Common myeloid progenitor, CD34-positive (primary cell): ENCODE data around the gene PSMG4. TPM values are rescaled to one million over a fixed set of nuclear protein-coding genes. Genes with fewer than 3 reads are reported as not detected.

Experiments
- CTCF ChIA-PET: fragments of 350-600 bp; sonication (Branson Sonifier 250); formaldehyde crosslinking; loops from one replicate; lab custom pipeline; 2021; ENCODE audit warnings: antibody characterized with exemption; lab: Charles Lee
- POLR2A ChIA-PET: fragments of 350-600 bp; sonication (Branson Sonifier 250); formaldehyde crosslinking; loops from one replicate; lab custom pipeline; 2021; ENCODE audit warnings: antibody characterized with exemption; lab: Charles Lee
- DNase-seq, 3 donors: peaks; one replicate each; pipeline versions ENCODE4 v3.0.0 to v3.0.0-alpha.2; 2013
- H3K27ac ChIP-seq, 2 experiments: 1 replicate in 1 of 2; 2 replicates in 1 of 2; pipeline ENCODE4 v1.7.0; 2013; ENCODE audit warnings: inconsistent platforms in 2 of 2, low read length in 2 of 2, mild to moderate bottlenecking in 2 of 2, low read depth in 1 of 2, moderate library complexity in 1 of 2; ENCODE audit not compliant: severe bottlenecking in 2 of 2, insufficient read depth in 1 of 2, poor library complexity in 1 of 2
- H3K27me3 ChIP-seq, 5 experiments: replicated peaks in 2 of 5; 1 replicate in 3 of 5; 2 replicates in 2 of 5; pipeline versions ENCODE4 v1.6.1 to v1.7.0; 2013; ENCODE audit warnings: low read length in 4 of 5, mild to moderate bottlenecking in 2 of 5, moderate library complexity in 2 of 5, inconsistent platforms in 1 of 5; ENCODE audit not compliant: insufficient read depth in 5 of 5, control insufficient read depth in 4 of 5
- H3K36me3 ChIP-seq, 4 experiments: 1 replicate in 2 of 4; 2 replicates in 2 of 4; pipeline versions ENCODE4 v1.6.1 to v1.7.0; 2013; ENCODE audit warnings: low read length in 3 of 4, control low read depth in 1 of 4, mild to moderate bottlenecking in 1 of 4; ENCODE audit not compliant: control insufficient read depth in 4 of 4, insufficient read depth in 4 of 4
- H3K4me1 ChIP-seq, 4 experiments: 1 replicate in 3 of 4; 2 replicates in 1 of 4; pipeline versions ENCODE4 v1.6.1 to v1.7.1; 2013; ENCODE audit warnings: low read length in 3 of 4, mild to moderate bottlenecking in 3 of 4, control low read depth in 1 of 4, inconsistent platforms in 1 of 4, moderate library complexity in 1 of 4; ENCODE audit not compliant: control insufficient read depth in 4 of 4, insufficient read depth in 4 of 4; ENCODE audit errors: control extremely low read depth in 1 of 4
- H3K4me3 ChIP-seq, 7 experiments: 1 replicate in 4 of 7; 2 replicates in 3 of 7; pipeline versions ENCODE4 v1.5.1 to v1.7.0; 2013; ENCODE audit warnings: mild to moderate bottlenecking in 7 of 7, low read length in 6 of 7, moderate library complexity in 6 of 7, inconsistent platforms in 2 of 7, low read depth in 2 of 7, control low read depth in 1 of 7; ENCODE audit not compliant: insufficient read depth in 4 of 7, control insufficient read depth in 1 of 7; ENCODE audit errors: extremely low read depth in 1 of 7
- H3K9me3 ChIP-seq, 5 experiments: 1 replicate in 4 of 5; 2 replicates in 1 of 5; pipeline versions ENCODE4 v1.6.1 to v1.7.1; 2013; ENCODE audit warnings: low read length in 4 of 5, mild to moderate bottlenecking in 2 of 5, inconsistent platforms in 1 of 5, low read depth in 1 of 5, moderate library complexity in 1 of 5; ENCODE audit not compliant: control insufficient read depth in 4 of 5, insufficient read depth in 2 of 5; ENCODE audit errors: control extremely low read depth in 1 of 5
- WGBS: methylation state at CpG from one replicate; pipeline ENCODE4 v1.1.5; 2013; ENCODE audit not compliant: insufficient coverage; 5-methylcytosine and 5-hydroxymethylcytosine counted together
- polyA plus RNA-seq: library from polyadenylated mRNA; unstranded; fragments of 120-200 nt; gene quantifications from one replicate; pipeline ENCODE4 v1.2.1, GENCODE V29; 2013

The PSMG4 gene
- polyA plus RNA-seq = 17.7 TPM

DNA sequence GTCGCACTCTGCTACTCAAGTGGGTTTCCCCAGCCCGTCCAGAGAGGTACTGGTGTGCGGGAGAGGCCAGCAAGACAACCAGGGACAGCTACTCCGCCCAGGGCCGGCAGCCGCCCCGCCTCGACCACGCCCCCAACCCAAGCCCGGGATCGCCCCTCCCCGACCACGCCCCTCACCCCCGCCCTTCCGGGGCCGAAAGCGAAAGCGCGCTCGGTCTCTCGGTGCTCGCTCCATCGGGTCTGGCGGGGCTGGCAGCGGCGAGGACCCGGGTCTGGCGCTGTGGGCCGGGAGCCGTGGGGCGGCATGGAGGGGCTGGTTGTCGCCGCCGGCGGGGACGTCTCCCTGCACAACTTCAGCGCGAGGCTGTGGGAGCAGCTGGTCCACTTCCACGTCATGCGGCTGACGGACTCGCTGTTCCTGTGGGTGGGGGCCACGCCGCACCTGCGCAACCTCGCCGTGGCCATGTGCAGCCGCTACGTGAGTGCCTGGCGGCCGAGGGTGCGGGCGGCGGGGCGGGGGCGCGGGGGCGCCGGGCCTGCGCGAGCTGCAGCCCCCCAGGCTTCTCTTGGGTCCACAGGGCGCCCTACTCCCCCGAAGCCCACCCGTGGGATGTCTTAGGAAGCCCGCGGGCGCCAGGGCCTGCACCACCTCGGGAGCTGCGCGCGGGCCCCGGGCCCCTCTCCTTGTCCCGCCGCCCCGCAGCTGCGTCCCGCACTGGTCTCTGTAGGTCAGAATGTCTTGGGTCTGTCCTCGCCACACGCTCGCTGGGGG is at the start of gene PSMG4:
PSMG4 (plus strand) TSS at position 228 of the 771 bp plus-strand sequence; CDS start at position 304, 76 bp downstream.
- CTCF ChIA-PET = interaction anchor here (0.6 to 2.8 kb wide), 5 partner anchors 11 to 139 kb away, joined by 3 to 8 read pairs (median 3); no protein-coding TSS in a partner anchor
- WGBS = 0% methylated on average over 66 of the region's 80 CpGs
- peaks cover 2 to 29% (median 22%) of the 10 kb centered on the region in 4 experiments for H3K4me1 ChIP-seq

GRCh38 chr6:3209114-3210023 is 49.4 kb upstream of the PSMG4 start:
- Histone ChIP-seq H3K36me3 (no peaks in the 10 kb centered on the region), H3K27me3 (peaks cover 0 to 32% (median 18%) of the 10 kb centered on the region in 5 experiments), H3K9me3 (peaks cover 0 to 6% (median 0%) of the 10 kb centered on the region in 5 experiments), H3K4me3 (no peak overlapping the region), H3K4me1 (no peaks in the 10 kb centered on the region), H3K27ac (peak overlapping the region in 1 of 2 experiments; percentile 32)
- DNase-seq = no peak
- CTCF ChIA-PET = no interaction called here
- POLR2A ChIA-PET = no interaction called here
- 79% methylated on average over 14 of the region's 17 CpGs for WGBS

More for the DNA sequence above, at the start of gene PSMG4:
- peak; percentile 84 to 91 (median 90) for DNase-seq
- H3K4me3 ChIP-seq = peak within 1 kb of the TSS; percentile 67 to 89 (median 85)
- H3K36me3 ChIP-seq = peaks cover 4 to 18% (median 7%) of the 10 kb centered on the region in 4 experiments
- peak within 1 kb of the TSS in 1 of 2 experiments; percentile 67 for H3K27ac ChIP-seq
- peaks cover 0 to 10% (median 4%) of the 10 kb centered on the region in 5 experiments for H3K27me3 ChIP-seq
- POLR2A ChIA-PET = no interaction called here
- no peaks in the 10 kb centered on the region for H3K9me3 ChIP-seq

DNA sequence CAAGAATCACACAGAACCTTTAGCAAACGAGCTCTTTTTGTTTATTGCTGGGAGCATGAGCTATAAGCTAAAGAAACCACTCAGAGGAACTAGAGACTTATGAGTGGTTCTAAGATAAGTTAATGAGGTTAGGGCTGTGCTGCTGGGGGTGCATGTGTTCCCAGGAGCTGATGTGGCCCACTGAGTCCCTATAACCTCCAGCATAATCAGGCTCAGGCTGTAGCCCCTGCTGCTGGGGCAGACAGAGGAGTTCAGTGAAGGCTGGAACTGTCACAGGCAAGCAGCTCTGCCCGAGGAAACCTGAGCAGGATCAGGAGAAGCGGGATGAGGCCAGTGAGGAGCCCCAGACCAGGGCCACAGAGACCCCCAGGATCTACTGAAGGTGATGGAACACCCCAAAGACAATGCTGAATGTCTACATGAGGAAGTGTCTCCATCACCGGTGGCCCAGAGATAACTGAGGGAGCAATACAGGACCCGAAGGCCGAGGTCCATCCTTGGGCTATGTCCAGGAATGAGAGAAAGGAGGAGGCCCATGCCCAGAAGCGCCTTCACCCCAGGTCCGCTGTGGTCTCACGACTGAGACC is 48.6 kb upstream of the PSMG4 start:
- ChIA-PET POLR2A (no interaction called here), CTCF (no interaction called here)
- no peak overlapping the region for H3K4me3 ChIP-seq
- H3K9me3 ChIP-seq = no peaks in the 10 kb centered on the region
- no peak for DNase-seq
- 91% methylated on average over 9 of the region's 9 CpGs for WGBS
- H3K36me3 ChIP-seq = no peaks in the 10 kb centered on the region
- peaks cover 0 to 32% (median 18%) of the 10 kb centered on the region in 5 experiments for H3K27me3 ChIP-seq
- no peaks in the 10 kb centered on the region for H3K4me1 ChIP-seq
- H3K27ac ChIP-seq = no peak overlapping the region

DNA sequence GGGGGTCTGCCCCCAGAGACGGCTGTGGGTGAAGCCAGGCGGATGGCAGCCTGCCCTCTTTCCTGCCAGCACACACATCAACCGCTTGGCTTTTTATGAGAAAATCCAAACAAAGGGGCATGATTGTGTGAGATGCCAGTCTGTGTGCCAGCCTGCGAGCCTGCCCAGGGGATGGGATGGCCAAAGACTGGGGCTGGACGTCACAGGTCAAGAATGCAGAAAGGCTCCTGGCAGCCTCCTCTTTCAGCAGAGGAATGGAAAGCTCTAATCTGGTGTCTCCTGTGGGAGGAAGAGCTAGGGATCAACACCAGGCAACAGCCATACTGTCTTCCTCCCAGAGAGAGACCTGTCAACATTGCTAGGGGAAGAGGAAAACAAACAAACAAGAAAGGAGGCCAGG is 47.1 kb upstream of the PSMG4 start:
- Histone ChIP-seq H3K27ac (no peak overlapping the region), H3K4me3 (no peak overlapping the region), H3K36me3 (no peaks in the 10 kb centered on the region), H3K9me3 (no peaks in the 10 kb centered on the region), H3K27me3 (peaks cover 0 to 26% (median 18%) of the 10 kb centered on the region in 5 experiments), H3K4me1 (no peaks in the 10 kb centered on the region)
- CTCF ChIA-PET = interaction anchor here (1.4 kb wide), 1 partner anchor 8 kb away, joined by 4 read pairs; no protein-coding TSS in a partner anchor
- WGBS = 95% methylated on average over 4 of the region's 5 CpGs
- DNase-seq = no peak
- POLR2A ChIA-PET = no interaction called here

DNA sequence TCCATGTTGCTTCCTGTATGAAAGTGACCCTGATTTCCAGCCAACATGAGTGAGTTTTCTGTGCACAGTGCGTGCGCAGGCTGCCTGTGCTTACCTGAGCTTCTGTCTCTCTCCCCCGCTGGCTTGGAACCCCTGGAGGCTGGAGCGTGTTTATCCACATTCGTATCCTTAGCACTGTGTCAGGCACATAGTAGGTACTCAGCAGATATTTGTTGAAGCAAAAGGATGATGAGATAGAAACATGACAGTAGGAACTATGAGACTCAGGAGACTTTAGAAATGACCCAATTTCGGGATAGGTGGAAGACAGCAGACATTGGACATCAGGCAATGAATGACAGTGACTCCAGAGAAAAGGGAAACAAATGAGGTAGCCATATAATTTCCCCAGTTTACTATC is 46.5 kb upstream of the PSMG4 start:
- ChIA-PET CTCF (interaction anchor here (1.4 kb wide), 1 partner anchor 9 kb away, joined by 4 read pairs; no protein-coding TSS in a partner anchor), POLR2A (no interaction called here)
- Histone ChIP-seq H3K4me3 (no peak overlapping the region), H3K9me3 (no peaks in the 10 kb centered on the region), H3K27me3 (peaks cover 0 to 26% (median 18%) of the 10 kb centered on the region in 5 experiments), H3K27ac (no peak overlapping the region), H3K4me1 (no peaks in the 10 kb centered on the region), H3K36me3 (no peaks in the 10 kb centered on the region)
- DNase-seq = no peak
- 99% methylated on average over 6 of the region's 6 CpGs for WGBS

GRCh38 chr6:3213334-3213695 is 45.4 kb upstream of the PSMG4 start:
- 100% methylated on average over 1 of the region's 2 CpGs for WGBS
- no peak for DNase-seq
- Histone ChIP-seq H3K36me3 (no peaks in the 10 kb centered on the region), H3K27me3 (peaks cover 0 to 23% (median 14%) of the 10 kb centered on the region in 5 experiments), H3K4me1 (no peaks in the 10 kb centered on the region), H3K4me3 (no peak overlapping the region), H3K9me3 (no peaks in the 10 kb centered on the region), H3K27ac (no peak overlapping the region)
- ChIA-PET POLR2A (no interaction called here), CTCF (interaction anchor here (1.4 to 1.9 kb wide), 2 partner anchors 10 to 35 kb away, joined by 4 to 6 read pairs; no protein-coding TSS in a partner anchor)
